ENCODE data around the gene FAM47E. TPM values are rescaled to one million over a fixed set of nuclear protein-coding genes. Genes with fewer than 3 reads are reported as not detected.

FAM47E gene
- total and polyA plus RNA-seq, 9 of the 15 experiments (the other 6 are each of a cell fraction or from before 2014, with no cell fraction given) = 3.7 to 15.6 (median 6.4) TPM

DNA sequence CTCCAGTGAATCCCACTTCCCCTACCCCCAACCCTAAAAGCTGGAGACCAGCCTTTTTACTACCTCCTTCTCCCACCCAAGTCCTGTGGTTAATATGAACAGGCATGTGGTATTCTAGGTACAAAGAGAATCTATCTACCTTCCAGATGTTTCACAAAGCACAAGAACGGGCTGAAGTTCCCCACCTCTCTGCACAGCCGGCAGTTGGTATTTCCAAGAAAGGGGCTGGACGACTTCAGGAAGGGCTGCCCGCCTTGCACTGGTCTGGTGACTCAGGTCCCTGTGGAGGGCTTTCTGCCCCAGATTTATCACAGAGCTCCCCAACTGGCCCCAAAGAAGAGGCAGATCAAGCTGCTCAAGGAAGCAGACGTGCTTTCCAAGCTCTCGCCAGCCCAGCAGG is 4.5 kb downstream of the FAM47E start (continued):
- TF ChIP-seq, protein P1, sequence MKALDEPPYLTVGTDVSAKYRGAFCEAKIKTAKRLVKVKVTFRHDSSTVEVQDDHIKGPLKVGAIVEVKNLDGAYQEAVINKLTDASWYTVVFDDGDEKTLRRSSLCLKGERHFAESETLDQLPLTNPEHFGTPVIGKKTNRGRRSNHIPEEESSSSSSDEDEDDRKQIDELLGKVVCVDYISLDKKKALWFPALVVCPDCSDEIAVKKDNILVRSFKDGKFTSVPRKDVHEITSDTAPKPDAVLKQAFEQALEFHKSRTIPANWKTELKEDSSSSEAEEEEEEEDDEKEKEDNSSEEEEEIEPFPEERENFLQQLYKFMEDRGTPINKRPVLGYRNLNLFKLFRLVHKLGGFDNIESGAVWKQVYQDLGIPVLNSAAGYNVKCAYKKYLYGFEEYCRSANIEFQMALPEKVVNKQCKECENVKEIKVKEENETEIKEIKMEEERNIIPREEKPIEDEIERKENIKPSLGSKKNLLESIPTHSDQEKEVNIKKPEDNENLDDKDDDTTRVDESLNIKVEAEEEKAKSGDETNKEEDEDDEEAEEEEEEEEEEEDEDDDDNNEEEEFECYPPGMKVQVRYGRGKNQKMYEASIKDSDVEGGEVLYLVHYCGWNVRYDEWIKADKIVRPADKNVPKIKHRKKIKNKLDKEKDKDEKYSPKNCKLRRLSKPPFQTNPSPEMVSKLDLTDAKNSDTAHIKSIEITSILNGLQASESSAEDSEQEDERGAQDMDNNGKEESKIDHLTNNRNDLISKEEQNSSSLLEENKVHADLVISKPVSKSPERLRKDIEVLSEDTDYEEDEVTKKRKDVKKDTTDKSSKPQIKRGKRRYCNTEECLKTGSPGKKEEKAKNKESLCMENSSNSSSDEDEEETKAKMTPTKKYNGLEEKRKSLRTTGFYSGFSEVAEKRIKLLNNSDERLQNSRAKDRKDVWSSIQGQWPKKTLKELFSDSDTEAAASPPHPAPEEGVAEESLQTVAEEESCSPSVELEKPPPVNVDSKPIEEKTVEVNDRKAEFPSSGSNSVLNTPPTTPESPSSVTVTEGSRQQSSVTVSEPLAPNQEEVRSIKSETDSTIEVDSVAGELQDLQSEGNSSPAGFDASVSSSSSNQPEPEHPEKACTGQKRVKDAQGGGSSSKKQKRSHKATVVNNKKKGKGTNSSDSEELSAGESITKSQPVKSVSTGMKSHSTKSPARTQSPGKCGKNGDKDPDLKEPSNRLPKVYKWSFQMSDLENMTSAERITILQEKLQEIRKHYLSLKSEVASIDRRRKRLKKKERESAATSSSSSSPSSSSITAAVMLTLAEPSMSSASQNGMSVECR (CRISPR knock-in tag; IDR thresholded peaks at IDR 0.05) = no peak
- no peak for TF ChIP-seq ZNF133 (CRISPR knock-in tag; IDR thresholded peaks at IDR 0.05)
- TF ChIP-seq, protein P2, sequence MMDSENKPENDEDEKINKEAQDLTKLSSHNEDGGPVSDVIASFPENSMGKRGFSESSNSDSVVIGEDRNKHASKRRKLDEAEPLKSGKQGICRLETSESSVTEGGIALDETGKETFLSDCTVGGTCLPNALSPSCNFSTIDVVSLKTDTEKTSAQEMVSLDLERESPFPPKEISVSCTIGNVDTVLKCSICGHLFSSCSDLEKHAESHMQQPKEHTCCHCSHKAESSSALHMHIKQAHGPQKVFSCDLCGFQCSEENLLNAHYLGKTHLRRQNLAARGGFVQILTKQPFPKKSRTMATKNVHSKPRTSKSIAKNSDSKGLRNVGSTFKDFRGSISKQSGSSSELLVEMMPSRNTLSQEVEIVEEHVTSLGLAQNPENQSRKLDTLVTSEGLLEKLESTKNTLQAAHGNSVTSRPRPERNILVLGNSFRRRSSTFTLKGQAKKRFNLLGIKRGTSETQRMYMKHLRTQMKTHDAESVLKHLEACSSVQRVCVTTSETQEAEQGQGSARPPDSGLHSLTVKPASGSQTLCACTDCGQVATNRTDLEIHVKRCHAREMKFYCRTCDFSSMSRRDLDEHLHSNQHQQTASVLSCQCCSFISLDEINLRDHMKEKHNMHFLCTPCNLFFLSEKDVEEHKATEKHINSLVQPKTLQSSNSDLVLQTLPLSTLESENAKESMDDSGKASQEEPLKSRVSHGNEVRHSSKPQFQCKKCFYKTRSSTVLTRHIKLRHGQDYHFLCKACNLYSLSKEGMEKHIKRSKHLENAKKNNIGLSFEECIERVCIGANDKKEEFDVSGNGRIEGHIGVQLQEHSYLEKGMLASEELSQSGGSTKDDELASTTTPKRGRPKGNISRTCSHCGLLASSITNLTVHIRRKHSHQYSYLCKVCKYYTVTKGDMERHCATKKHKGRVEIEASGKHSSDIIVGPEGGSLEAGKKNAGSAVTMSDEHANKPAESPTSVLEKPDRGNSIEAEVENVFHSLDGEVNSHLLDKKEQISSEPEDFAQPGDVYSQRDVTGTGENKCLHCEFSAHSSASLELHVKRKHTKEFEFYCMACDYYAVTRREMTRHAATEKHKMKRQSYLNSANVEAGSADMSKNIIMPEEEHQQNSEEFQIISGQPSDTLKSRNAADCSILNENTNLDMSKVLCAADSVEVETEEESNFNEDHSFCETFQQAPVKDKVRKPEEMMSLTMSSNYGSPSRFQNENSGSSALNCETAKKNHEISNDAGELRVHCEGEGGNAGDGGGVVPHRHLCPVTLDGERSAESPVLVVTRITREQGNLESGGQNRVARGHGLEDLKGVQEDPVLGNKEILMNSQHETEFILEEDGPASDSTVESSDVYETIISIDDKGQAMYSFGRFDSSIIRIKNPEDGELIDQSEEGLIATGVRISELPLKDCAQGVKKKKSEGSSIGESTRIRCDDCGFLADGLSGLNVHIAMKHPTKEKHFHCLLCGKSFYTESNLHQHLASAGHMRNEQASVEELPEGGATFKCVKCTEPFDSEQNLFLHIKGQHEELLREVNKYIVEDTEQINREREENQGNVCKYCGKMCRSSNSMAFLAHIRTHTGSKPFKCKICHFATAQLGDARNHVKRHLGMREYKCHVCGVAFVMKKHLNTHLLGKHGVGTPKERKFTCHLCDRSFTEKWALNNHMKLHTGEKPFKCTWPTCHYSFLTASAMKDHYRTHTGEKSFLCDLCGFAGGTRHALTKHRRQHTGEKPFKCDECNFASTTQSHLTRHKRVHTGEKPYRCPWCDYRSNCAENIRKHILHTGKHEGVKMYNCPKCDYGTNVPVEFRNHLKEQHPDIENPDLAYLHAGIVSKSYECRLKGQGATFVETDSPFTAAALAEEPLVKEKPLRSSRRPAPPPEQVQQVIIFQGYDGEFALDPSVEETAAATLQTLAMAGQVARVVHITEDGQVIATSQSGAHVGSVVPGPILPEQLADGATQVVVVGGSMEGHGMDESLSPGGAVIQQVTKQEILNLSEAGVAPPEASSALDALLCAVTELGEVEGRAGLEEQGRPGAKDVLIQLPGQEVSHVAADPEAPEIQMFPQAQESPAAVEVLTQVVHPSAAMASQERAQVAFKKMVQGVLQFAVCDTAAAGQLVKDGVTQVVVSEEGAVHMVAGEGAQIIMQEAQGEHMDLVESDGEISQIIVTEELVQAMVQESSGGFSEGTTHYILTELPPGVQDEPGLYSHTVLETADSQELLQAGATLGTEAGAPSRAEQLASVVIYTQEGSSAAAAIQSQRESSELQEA (IDR thresholded peaks at IDR 0.05; ENCODE audit: low read depth) = no peak
- TF ChIP-seq GTF2A2 (tag; IDR thresholded peaks at IDR 0.05) = no peak
- no peak for TF ChIP-seq TAF1 (IDR thresholded peaks at IDR 0.05; ENCODE audit: control insufficient read depth, extremely low read depth, insufficient read depth, low read length, severe bottlenecking)
- TF ChIP-seq, protein P3, sequence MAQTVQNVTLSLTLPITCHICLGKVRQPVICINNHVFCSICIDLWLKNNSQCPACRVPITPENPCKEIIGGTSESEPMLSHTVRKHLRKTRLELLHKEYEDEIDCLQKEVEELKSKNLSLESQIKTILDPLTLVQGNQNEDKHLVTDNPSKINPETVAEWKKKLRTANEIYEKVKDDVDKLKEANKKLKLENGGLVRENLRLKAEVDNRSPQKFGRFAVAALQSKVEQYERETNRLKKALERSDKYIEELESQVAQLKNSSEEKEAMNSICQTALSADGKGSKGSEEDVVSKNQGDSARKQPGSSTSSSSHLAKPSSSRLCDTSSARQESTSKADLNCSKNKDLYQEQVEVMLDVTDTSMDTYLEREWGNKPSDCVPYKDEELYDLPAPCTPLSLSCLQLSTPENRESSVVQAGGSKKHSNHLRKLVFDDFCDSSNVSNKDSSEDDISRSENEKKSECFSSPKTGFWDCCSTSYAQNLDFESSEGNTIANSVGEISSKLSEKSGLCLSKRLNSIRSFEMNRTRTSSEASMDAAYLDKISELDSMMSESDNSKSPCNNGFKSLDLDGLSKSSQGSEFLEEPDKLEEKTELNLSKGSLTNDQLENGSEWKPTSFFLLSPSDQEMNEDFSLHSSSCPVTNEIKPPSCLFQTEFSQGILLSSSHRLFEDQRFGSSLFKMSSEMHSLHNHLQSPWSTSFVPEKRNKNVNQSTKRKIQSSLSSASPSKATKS (CRISPR knock-in tag; IDR thresholded peaks at IDR 0.05) = no peak
- TF ChIP-seq, protein P4, sequence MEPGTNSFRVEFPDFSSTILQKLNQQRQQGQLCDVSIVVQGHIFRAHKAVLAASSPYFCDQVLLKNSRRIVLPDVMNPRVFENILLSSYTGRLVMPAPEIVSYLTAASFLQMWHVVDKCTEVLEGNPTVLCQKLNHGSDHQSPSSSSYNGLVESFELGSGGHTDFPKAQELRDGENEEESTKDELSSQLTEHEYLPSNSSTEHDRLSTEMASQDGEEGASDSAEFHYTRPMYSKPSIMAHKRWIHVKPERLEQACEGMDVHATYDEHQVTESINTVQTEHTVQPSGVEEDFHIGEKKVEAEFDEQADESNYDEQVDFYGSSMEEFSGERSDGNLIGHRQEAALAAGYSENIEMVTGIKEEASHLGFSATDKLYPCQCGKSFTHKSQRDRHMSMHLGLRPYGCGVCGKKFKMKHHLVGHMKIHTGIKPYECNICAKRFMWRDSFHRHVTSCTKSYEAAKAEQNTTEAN (CRISPR knock-in tag; IDR thresholded peaks at IDR 0.05) = no peak
- no peak for TF ChIP-seq NCOA4 (IDR thresholded peaks at IDR 0.05; ENCODE audit: partially characterized antibody)
- TF ChIP-seq NUFIP1 (IDR thresholded peaks at IDR 0.05; ENCODE audit: partially characterized antibody) = no peak
